SK-N-SH treated with all-trans-retinoic acid at 6 μM for 48 hours (cell line): ENCODE results near the gene MAST1.

Experiments used
- ATAC-seq: fragments of 200-7000 bp; cut with Tn5 transposase; 3 replicates; pipeline ENCODE4 v1.9.1; 2020; ENCODE audit warnings: mild to moderate bottlenecking, moderate library complexity
- ARNTL ChIP-seq: fragments of 450-650 bp; formaldehyde crosslinking; IDR thresholded peaks from 2 replicates; pipeline ENCODE4 v1.5.0; 2020; ENCODE audit warnings: low read depth, mild to moderate bottlenecking, moderate library complexity, borderline replicate concordance
- BACH2 ChIP-seq: fragments of 250-450 bp; sonication (Bioruptor Pico); IDR thresholded peaks from 2 replicates; pipeline ENCODE4 v1.9.0; 2021; ENCODE audit warnings: mild to moderate bottlenecking, borderline replicate concordance
- CSDC2 ChIP-seq: fragments of 250-450 bp; sonication (Bioruptor Pico); IDR thresholded peaks from 2 replicates; pipeline ENCODE4 v1.5.0; 2020; ENCODE audit warnings: mild to moderate bottlenecking, moderate library complexity
- CSRNP3 ChIP-seq: fragments of 250-450 bp; sonication (Bioruptor Pico); IDR thresholded peaks from 2 replicates; pipeline ENCODE4 v1.5.1; 2021; ENCODE audit warnings: mild to moderate bottlenecking, moderate library complexity
- ESRRG ChIP-seq: fragments of 250-450 bp; sonication (Bioruptor Pico); IDR thresholded peaks from 2 replicates; pipeline ENCODE4 v1.6.1; 2021; ENCODE audit warnings: mild to moderate bottlenecking
- GLIS3 ChIP-seq: fragments of 250-450 bp; sonication (Bioruptor Pico); IDR thresholded peaks from 2 replicates; pipeline ENCODE4 v1.5.0; 2020; ENCODE audit warnings: mild to moderate bottlenecking, moderate library complexity
- ISL1 ChIP-seq: fragments of 250-450 bp; sonication (Bioruptor Pico); IDR thresholded peaks from 2 replicates; pipeline ENCODE4 v2.1.2; 2022; ENCODE audit warnings: mild to moderate bottlenecking, moderate library complexity
- OSR1 ChIP-seq: fragments of 250-450 bp; sonication (Bioruptor Pico); IDR thresholded peaks from 2 replicates; pipeline ENCODE4 v1.8.0; 2022; ENCODE audit warnings: moderate library complexity, mild to moderate bottlenecking, inconsistent platforms
- PPARA ChIP-seq: fragments of 250-450 bp; sonication (Bioruptor Pico); IDR thresholded peaks from 2 replicates; pipeline ENCODE4 v1.5.0; 2020; ENCODE audit warnings: mild to moderate bottlenecking, borderline replicate concordance
- RARB ChIP-seq: fragments of 250-450 bp; sonication (Bioruptor Pico); IDR thresholded peaks from 2 replicates; pipeline ENCODE4 v1.8.0; 2021; ENCODE audit warnings: mild to moderate bottlenecking, moderate library complexity
- SNAI2 ChIP-seq: fragments of 250-450 bp; sonication (Bioruptor Pico); IDR thresholded peaks from 2 replicates; pipeline ENCODE4 v1.5.0; 2020; ENCODE audit warnings: mild to moderate bottlenecking, moderate library complexity
- TCF4 ChIP-seq: fragments of 250-450 bp; sonication (Bioruptor Pico); IDR thresholded peaks from 2 replicates; pipeline ENCODE4 v1.8.0; 2021; ENCODE audit warnings: mild to moderate bottlenecking, moderate library complexity, borderline replicate concordance
- TOX ChIP-seq: fragments of 250-450 bp; sonication (Bioruptor Pico); IDR thresholded peaks from 2 replicates; pipeline ENCODE4 v1.8.0; 2021; ENCODE audit warnings: mild to moderate bottlenecking, moderate library complexity, borderline replicate concordance
- TSHZ2 ChIP-seq: fragments of 250-450 bp; sonication (Bioruptor Pico); IDR thresholded peaks from 2 replicates; pipeline ENCODE4 v1.5.0; 2020; ENCODE audit warnings: mild to moderate bottlenecking, moderate library complexity
- ZC3H10 ChIP-seq: fragments of 250-450 bp; sonication (Bioruptor Pico); IDR thresholded peaks from 2 replicates; pipeline ENCODE4 v1.5.1; 2021; ENCODE audit warnings: mild to moderate bottlenecking, moderate library complexity
- ZFP3 ChIP-seq: fragments of 250-450 bp; sonication (Bioruptor Pico); IDR thresholded peaks from 2 replicates; pipeline ENCODE4 v1.5.0; 2020; ENCODE audit warnings: mild to moderate bottlenecking, moderate library complexity
- ZFP30 ChIP-seq: fragments of 450-650 bp; formaldehyde crosslinking; IDR thresholded peaks from 2 replicates; pipeline ENCODE4 v1.5.0; 2022; ENCODE audit warnings: mild to moderate bottlenecking, moderate library complexity
- ZNF70 ChIP-seq: fragments of 450-650 bp; formaldehyde crosslinking; IDR thresholded peaks from 2 replicates; pipeline ENCODE4 v1.5.0; 2020; ENCODE audit warnings: mild to moderate bottlenecking, moderate library complexity
- ZNF8 ChIP-seq: fragments of 450-650 bp; formaldehyde crosslinking; IDR thresholded peaks from 2 replicates; pipeline ENCODE4 v1.5.0; 2020; ENCODE audit warnings: mild to moderate bottlenecking, moderate library complexity
- TF ChIP-seq, protein P1 (sequence below): fragments of 250-450 bp; sonication (Bioruptor Pico); IDR thresholded peaks from 2 replicates; pipeline ENCODE4 v1.8.0; 2020; ENCODE audit warnings: mild to moderate bottlenecking, moderate library complexity, borderline replicate concordance

MAST1 gene

DNA sequence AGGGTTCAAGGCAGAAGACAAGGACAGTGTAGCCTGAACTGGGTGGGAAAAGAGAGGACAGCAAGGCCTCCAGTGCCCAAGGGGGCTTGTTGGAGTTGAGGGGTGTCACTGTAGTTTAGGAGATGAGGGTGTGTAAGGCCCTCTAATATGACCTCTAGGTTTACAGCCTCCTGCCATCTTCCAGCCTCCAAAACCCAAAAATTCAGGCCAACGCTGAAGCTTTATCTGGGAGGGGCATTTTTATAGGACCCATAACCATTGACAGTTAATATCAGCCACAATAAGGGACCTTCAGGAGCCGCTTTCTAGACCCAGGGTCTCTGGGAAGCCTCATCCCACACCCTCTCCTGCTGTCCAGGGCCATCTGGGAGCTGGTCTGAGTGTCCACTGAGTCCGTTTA is 45.9 kb downstream of the MAST1 start (continued):
- TF ChIP-seq, protein P1, sequence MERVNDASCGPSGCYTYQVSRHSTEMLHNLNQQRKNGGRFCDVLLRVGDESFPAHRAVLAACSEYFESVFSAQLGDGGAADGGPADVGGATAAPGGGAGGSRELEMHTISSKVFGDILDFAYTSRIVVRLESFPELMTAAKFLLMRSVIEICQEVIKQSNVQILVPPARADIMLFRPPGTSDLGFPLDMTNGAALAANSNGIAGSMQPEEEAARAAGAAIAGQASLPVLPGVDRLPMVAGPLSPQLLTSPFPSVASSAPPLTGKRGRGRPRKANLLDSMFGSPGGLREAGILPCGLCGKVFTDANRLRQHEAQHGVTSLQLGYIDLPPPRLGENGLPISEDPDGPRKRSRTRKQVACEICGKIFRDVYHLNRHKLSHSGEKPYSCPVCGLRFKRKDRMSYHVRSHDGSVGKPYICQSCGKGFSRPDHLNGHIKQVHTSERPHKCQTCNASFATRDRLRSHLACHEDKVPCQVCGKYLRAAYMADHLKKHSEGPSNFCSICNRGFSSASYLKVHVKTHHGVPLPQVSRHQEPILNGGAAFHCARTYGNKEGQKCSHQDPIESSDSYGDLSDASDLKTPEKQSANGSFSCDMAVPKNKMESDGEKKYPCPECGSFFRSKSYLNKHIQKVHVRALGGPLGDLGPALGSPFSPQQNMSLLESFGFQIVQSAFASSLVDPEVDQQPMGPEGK = no peak
- no peak for TF ChIP-seq ZNF8
- TF ChIP-seq, all 23 proteins: peak for 0

DNA sequence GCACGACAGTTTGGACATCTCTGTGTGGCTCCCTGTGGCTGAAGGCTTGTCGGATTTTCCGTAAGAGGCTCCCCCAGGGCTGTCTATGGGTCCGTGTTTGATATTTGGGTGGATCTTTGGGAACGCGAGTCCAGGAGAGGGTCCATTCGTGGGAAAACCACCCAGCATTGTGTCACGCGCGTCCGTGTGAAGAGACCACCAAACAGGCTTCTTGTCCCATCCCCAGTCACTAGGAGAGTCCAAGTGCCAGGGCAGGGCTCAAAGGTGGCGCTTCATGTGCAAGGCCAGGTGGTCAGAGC is 46.3 kb downstream of the MAST1 start:
- no peak for ATAC-seq
- TF ChIP-seq ISL1 (CRISPR knock-in tag) (no peak), RARB (CRISPR knock-in tag) (no peak), ZFP30 (CRISPR knock-in tag) (no peak), CSRNP3 (no peak), BACH2 (CRISPR knock-in tag) (0 out of 2 replicates have a peak, but pooled peaks have one; percentile 39), CSDC2 (no peak)

- TF ChIP-seq ISL1 (CRISPR knock-in tag) (no peak), ZC3H10 (CRISPR knock-in tag) (no peak), ESRRG (CRISPR knock-in tag) (no peak), SNAI2 (CRISPR knock-in tag) (no peak), RARB (CRISPR knock-in tag) (no peak), ZNF8 (no peak), ARNTL (CRISPR knock-in tag) (no peak), BACH2 (CRISPR knock-in tag) (no peak), ZNF70 (CRISPR knock-in tag) (no peak)
- TF ChIP-seq, protein P1 = no peak
- peak; percentile 39 for ATAC-seq
Observed at GRCh38 chr19:12884926-12885748, 46.8 kb downstream of the MAST1 start.

DNA sequence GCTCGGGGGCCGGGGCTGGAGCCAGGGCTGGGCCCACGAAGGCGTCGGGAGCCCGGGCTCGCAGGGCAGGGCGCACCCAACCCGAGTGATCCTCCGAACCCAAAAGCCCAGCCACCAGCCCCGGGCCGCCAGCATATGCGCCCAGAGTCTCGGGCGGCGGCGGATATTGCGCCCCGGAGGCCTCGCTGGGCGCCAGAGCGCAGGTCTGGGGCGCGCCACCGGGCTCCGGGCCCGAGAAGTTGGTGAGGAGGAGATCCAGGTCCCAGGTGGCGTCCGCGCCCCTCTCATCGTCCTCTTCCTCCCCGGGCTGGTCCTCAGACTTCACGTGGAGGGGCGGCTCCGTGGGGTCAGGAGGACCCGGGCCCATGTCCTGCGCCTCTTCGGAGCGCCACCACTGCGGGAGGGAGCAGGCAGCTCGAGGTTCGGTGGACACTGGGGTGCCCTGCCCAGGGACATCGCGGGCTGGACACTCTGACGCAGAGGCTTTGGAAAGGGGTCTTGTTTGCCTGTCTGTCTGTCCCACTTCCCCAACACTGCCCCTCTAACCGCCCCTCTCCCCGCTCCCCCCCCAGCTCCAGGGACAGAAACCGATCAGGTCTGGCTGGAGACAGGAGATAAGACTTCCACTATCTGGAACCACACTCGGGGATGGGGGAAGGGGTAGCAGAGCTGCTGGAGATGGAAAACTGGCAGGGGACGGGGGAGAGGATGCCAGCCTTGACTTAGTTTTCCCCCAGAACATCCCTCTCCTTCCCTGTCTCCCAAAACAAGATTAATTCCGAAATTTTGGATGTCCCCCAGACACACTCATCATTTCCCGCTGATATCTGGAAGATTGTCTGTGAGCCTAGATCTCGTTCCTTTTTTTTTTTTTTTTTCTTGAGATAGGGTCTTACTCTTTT is 47.7 kb downstream of the MAST1 start:
- ATAC-seq = no peak
- TF ChIP-seq CSRNP3 (no peak), SNAI2 (CRISPR knock-in tag) (no peak), OSR1 (CRISPR knock-in tag) (no peak), ZC3H10 (CRISPR knock-in tag) (no peak), ZFP3 (CRISPR knock-in tag) (no peak), ZNF8 (no peak), PPARA (CRISPR knock-in tag) (no peak), TOX (CRISPR knock-in tag) (no peak), BACH2 (CRISPR knock-in tag) (no peak), RARB (CRISPR knock-in tag) (no peak), TCF4 (CRISPR knock-in tag) (no peak), TSHZ2 (CRISPR knock-in tag) (no peak), ARNTL (CRISPR knock-in tag) (no peak), GLIS3 (CRISPR knock-in tag) (no peak)
- TF ChIP-seq, protein P1 = no peak
